Measurements from ENCODE around the gene CILP2. TPM values are rescaled to one million over a fixed set of nuclear protein-coding genes. Genes with fewer than 3 reads are reported as not detected.

Gene CILP2
- total RNA-seq, 1 donor from 2014 or later: 2.2 TPM

Other genes with a start within 250 kb of the CILP2 start
- 32.9 TPM for gene SUGP1, start 217.8 kb upstream of the CILP2 start, total RNA-seq
- 45.4 TPM for gene MAU2, start 217.4 kb upstream of the CILP2 start, total RNA-seq
- 98.9 TPM for gene GATAD2A, start 132.6 kb upstream of the CILP2 start, total RNA-seq
- gene TSSK6, start 22.7 kb upstream of the CILP2 start, total RNA-seq: 0.74 TPM
- gene NDUFA13, start 22.0 kb upstream of the CILP2 start, total RNA-seq: 295 TPM
- 3.1 TPM for gene YJEFN3, start 9.4 kb upstream of the CILP2 start, total RNA-seq
- 2.0 TPM for gene PBX4, start 80.4 kb downstream of the CILP2 start, total RNA-seq
- gene LPAR2, start 90.0 kb downstream of the CILP2 start, total RNA-seq: 5.8 TPM
- 21.3 TPM for gene GMIP, start 105.4 kb downstream of the CILP2 start, total RNA-seq
- gene ATP13A1, start 125.4 kb downstream of the CILP2 start, total RNA-seq: 38.4 TPM
- gene ZNF101, start 130.6 kb downstream of the CILP2 start, total RNA-seq: 7.3 TPM
- 3.1 TPM for gene ZNF14, start 194.8 kb downstream of the CILP2 start, total RNA-seq